GM12891 (cell line): Measurements from ENCODE around the gene KCNAB1.

Experiments
- POLR2A ChIP-seq: IDR thresholded peaks from 2 replicates; pipeline ENCODE4 v1.6.1; 2011; ENCODE audit warnings: low read depth, low read length, control low read depth
- SPI1 ChIP-seq: IDR thresholded peaks from 2 replicates; pipeline ENCODE4 v1.6.1; 2011; ENCODE audit warnings: low read depth, low read length, control low read depth

- TF ChIP-seq POLR2A (no peak), SPI1 (no peak)
Observed at GRCh38 chr3:156293566-156293965, 173.2 kb downstream of the KCNAB1 start.
